ENCODE measurements around the gene ADRM1. TPM values are rescaled to one million over a fixed set of nuclear protein-coding genes. Genes with fewer than 3 reads are reported as not detected.

The ADRM1 gene
- total and polyA plus RNA-seq, 10 of the 15 experiments (the other 5 are each of a cell fraction or from before 2014, with no cell fraction given): 3.4 to 213 (median 95.9) TPM

GRCh38 chr20:62297449-62298227 lies 5.2 kb upstream of the ADRM1 start:
- intact Hi-C loops (cut with micrococcal nuclease; ENCODE audit: unreplicated experiment) (no loop called here), in situ Hi-C loops (cut with MboI) (no loop called here)
- Histone ChIP-seq H3K4me2 (ENCODE audit: control insufficient read depth, insufficient read depth) (no peak overlapping the region), H3K9me3 (replicated peaks; ENCODE audit: control insufficient read depth, insufficient read depth, low read length) (no peaks in the 10 kb centered on the region), H3K27ac (ENCODE audit: control insufficient read depth, insufficient read depth) (no peak overlapping the region), H4K20me1 (ENCODE audit: control insufficient read depth, insufficient read depth) (no peaks in the 10 kb centered on the region), H3K79me2 (ENCODE audit: control insufficient read depth, insufficient read depth, low read length) (no peaks in the 10 kb centered on the region), H3K4me3 (no peak overlapping the region), H3K27me3 (replicated peaks in 1 of 2; ENCODE audit: control insufficient read depth in 2 of 2, insufficient read depth in 2 of 2, low read length in 1 of 2) (no peaks in the 10 kb centered on the region), H3K9ac (ENCODE audit: control insufficient read depth, insufficient read depth, low read length) (no peak overlapping the region), H3K36me3 (ENCODE audit: control insufficient read depth in 2 of 2, insufficient read depth in 2 of 2, low read length in 1 of 2) (peaks cover 3 to 6% of the 10 kb centered on the region in 2 experiments), H2AFZ (ENCODE audit: control insufficient read depth, low read depth, low read length) (no peak overlapping the region), H3K4me1 (ENCODE audit: control insufficient read depth, insufficient read depth, low read length) (no peaks in the 10 kb centered on the region; the same call in 1 of the 2 replicates)
- BruUV-seq (replicated peaks): no TSS peak
- FAIRE-seq (no peak), DNase-seq (ENCODE audit: low read depth, low spot score) (no peak), ATAC-seq (no peak)
- ChIA-PET SMC1A (ENCODE audit: uncharacterized antibody, unreplicated experiment) (no interaction called here), CTCF (interaction anchor here (1.3 kb wide), 1 partner anchor 85 kb away, joined by 3 read pairs; no protein-coding TSS in a partner anchor), RAD21 (ENCODE audit: unreplicated experiment) (no interaction called here), POLR2A (no interaction called here)
- WGBS (ENCODE audit: insufficient coverage, insufficient replicate concordance, low lambda C conversion rate, missing lambda C conversion rate): 87% methylated on average over 29 of the region's 29 CpGs
- TF ChIP-seq KLF5 (IDR thresholded peaks at IDR 0.05; ENCODE audit: partially characterized antibody) (no peak), ZNF687 (IDR thresholded peaks at IDR 0.05) (no peak), MXI1 (IDR thresholded peaks at IDR 0.05; ENCODE audit: low read depth, low read length) (no peak), E2F8 (IDR thresholded peaks at IDR 0.05; ENCODE audit: low read depth, partially characterized antibody) (no peak), ESRRA (IDR thresholded peaks at IDR 0.05; ENCODE audit: low read length) (no peak), SUZ12 (IDR thresholded peaks at IDR 0.05; ENCODE audit: unreplicated experiment) (no peak), GATAD2B (conservative IDR thresholded peaks at IDR 0.05; ENCODE audit: low read depth) (no peak), MEF2A (IDR thresholded peaks at IDR 0.05; ENCODE audit: insufficient read depth, low read depth, low read length) (no peak), MTA3 (IDR thresholded peaks at IDR 0.05; ENCODE audit: borderline replicate concordance, low read length) (no peak), JUNB (IDR thresholded peaks at IDR 0.05) (no peak), SREBF1 (IDR thresholded peaks at IDR 0.05; ENCODE audit: low read length) (no peak), SUPT20H (IDR thresholded peaks at IDR 0.05; ENCODE audit: borderline replicate concordance, control insufficient read depth, low read depth, low read length) (no peak), SMAD5 (IDR thresholded peaks at IDR 0.05; ENCODE audit: low read depth) (no peak), ETV6 (conservative IDR thresholded peaks at IDR 0.05 in 1 of 2, IDR thresholded peaks at IDR 0.05 in 1 of 2; ENCODE audit: borderline replicate concordance in 1 of 2, low read depth in 1 of 2) (no peak)
